ENCODE results near the gene NDUFS2.

NDUFS2 gene

DNA sequence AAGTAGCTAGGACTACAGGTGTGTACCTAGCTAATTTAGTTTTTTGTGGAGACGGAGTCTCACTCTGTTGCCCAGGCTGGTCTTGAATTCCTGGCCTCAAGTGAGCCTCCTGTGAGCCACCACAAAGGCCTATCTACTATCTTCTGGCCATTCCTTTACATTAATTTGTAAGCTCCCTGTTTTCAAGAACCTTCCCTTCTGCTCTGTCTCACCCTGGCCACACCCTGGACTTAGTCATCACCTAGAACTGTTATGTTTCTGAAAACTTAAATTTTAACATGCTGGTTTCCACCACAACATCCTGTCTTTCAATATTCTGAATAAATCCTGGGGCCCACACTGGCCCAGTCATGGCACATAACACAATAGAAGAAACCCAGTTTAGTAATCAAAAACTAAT lies 20.0 kb upstream of the NDUFS2 start:
- TF ChIP-seq, protein P1, sequence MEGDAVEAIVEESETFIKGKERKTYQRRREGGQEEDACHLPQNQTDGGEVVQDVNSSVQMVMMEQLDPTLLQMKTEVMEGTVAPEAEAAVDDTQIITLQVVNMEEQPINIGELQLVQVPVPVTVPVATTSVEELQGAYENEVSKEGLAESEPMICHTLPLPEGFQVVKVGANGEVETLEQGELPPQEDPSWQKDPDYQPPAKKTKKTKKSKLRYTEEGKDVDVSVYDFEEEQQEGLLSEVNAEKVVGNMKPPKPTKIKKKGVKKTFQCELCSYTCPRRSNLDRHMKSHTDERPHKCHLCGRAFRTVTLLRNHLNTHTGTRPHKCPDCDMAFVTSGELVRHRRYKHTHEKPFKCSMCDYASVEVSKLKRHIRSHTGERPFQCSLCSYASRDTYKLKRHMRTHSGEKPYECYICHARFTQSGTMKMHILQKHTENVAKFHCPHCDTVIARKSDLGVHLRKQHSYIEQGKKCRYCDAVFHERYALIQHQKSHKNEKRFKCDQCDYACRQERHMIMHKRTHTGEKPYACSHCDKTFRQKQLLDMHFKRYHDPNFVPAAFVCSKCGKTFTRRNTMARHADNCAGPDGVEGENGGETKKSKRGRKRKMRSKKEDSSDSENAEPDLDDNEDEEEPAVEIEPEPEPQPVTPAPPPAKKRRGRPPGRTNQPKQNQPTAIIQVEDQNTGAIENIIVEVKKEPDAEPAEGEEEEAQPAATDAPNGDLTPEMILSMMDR (IDR thresholded peaks at IDR 0.05; ENCODE audit: low read depth, low read length, poor library complexity, severe bottlenecking): no peak
- TF ChIP-seq EZH2phosphoT487 (IDR thresholded peaks at IDR 0.05; ENCODE audit: borderline replicate concordance, low read length): no peak
- Histone ChIP-seq H4K20me1 (ENCODE audit: control insufficient read depth, insufficient read depth, low read depth, low read length) (no peaks in the 10 kb centered on the region), H3F3A (ENCODE audit: control insufficient read depth, insufficient read depth) (peaks cover 16% of the 10 kb centered on the region), H3K36me3 (ENCODE audit: control insufficient read depth, low read length) (no peaks in the 10 kb centered on the region), H3K27me3 (ENCODE audit: control insufficient read depth, low read length) (no peaks in the 10 kb centered on the region), H3K9me3 (ENCODE audit: control insufficient read depth, insufficient read depth, low read length) (no peaks in the 10 kb centered on the region), H3K4me1 (ENCODE audit: control insufficient read depth, low read length) (peaks cover 56% of the 10 kb centered on the region), H3K4me2 (ENCODE audit: low read length) (no peak overlapping the region), H3K9me2 (replicated peaks; ENCODE audit: control insufficient read depth, low read length) (no peaks in the 10 kb centered on the region), H3K79me2 (ENCODE audit: control insufficient read depth, low read length) (peaks cover under 1% of the 10 kb centered on the region; the same call in 1 of the 2 replicates), H3K4me3 (ENCODE audit: low read length) (no peak overlapping the region), H3K27ac (ENCODE audit: low read depth, low read length) (no peak overlapping the region)

DNA sequence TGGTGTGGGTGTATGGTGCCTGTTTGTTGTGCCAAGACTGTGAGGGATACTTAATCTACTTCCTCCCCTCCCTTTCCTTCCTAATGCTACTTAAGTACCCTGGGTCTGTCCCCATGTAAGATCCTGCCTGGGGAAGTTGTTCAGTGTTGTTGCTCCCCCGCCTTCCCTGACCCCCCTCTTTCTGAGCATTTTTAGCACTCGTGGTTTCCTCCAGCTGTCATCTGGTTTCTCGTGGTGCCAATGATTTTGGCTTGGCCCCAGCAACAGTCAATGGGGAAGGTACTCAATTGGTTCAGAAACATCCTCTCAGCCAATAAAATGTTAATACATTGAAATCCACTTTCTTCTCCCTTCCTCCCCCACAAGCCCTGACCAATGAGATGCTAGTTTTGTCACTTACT lies 16.9 kb upstream of the NDUFS2 start:
- Histone ChIP-seq H3K36me3 (ENCODE audit: control insufficient read depth, low read length) (no peaks in the 10 kb centered on the region), H4K20me1 (ENCODE audit: control insufficient read depth, insufficient read depth, low read depth, low read length) (no peaks in the 10 kb centered on the region), H3K9me2 (replicated peaks; ENCODE audit: control insufficient read depth, low read length) (no peaks in the 10 kb centered on the region), H3K79me2 (ENCODE audit: control insufficient read depth, low read length) (no peaks in the 10 kb centered on the region), H3K27ac (ENCODE audit: low read depth, low read length) (peak overlapping the region; percentile 84), H3K9me3 (ENCODE audit: control insufficient read depth, insufficient read depth, low read length) (no peaks in the 10 kb centered on the region), H3F3A (ENCODE audit: control insufficient read depth, insufficient read depth) (peaks cover 15% of the 10 kb centered on the region), H3K4me1 (ENCODE audit: control insufficient read depth, low read length) (peaks cover 48% of the 10 kb centered on the region), H3K4me3 (ENCODE audit: low read length) (peak overlapping the region; percentile 57), H3K27me3 (ENCODE audit: control insufficient read depth, low read length) (no peaks in the 10 kb centered on the region), H3K4me2 (ENCODE audit: low read length) (peak overlapping the region; percentile 69)
- TF ChIP-seq, protein P1 (IDR thresholded peaks at IDR 0.05; ENCODE audit: low read depth, low read length, poor library complexity, severe bottlenecking): no peak
- no peak for TF ChIP-seq EZH2phosphoT487 (IDR thresholded peaks at IDR 0.05; ENCODE audit: borderline replicate concordance, low read length)

DNA sequence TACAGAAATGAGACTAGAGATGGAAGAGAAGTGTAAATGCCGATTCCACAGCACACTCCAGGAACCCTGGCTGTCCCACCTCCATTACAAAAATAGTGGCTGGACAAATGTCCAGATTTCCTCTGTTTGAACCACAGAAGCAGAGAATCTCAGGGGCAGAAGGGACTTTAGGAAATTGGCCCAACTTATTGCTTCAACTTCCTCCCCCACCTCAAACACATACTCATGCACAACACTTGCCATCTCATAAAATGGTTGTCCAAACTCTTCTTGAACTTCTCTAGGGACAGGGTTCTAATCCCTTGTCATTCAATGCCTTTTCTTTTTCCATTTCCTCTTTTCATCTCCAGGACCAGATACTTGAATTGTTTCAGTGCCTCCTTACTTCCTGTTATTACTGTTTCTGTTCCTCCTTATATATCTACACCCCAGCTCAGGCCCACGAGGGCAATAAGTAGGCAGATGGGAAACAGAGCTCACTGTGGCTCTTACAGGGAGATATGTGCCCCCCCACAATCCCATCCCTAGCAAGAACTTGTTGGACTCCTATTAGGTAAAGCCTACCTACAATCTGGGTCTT lies 16.3 kb upstream of the NDUFS2 start:
- peak overlapping the region; percentile 57 for H3K4me3 ChIP-seq (ENCODE audit: low read length)
- H3K9me2 ChIP-seq (replicated peaks; ENCODE audit: control insufficient read depth, low read length): no peaks in the 10 kb centered on the region
- H3K79me2 ChIP-seq (ENCODE audit: control insufficient read depth, low read length): no peaks in the 10 kb centered on the region
- peaks cover 48% of the 10 kb centered on the region for H3K4me1 ChIP-seq (ENCODE audit: control insufficient read depth, low read length)
- peak overlapping the region; percentile 84 for H3K27ac ChIP-seq (ENCODE audit: low read depth, low read length)
- H3K27me3 ChIP-seq (ENCODE audit: control insufficient read depth, low read length): no peaks in the 10 kb centered on the region
- no peaks in the 10 kb centered on the region for H3K9me3 ChIP-seq (ENCODE audit: control insufficient read depth, insufficient read depth, low read length)
- no peaks in the 10 kb centered on the region for H3K36me3 ChIP-seq (ENCODE audit: control insufficient read depth, low read length)
- H3F3A ChIP-seq (ENCODE audit: control insufficient read depth, insufficient read depth): peaks cover 15% of the 10 kb centered on the region
- no peaks in the 10 kb centered on the region for H4K20me1 ChIP-seq (ENCODE audit: control insufficient read depth, insufficient read depth, low read depth, low read length)
- TF ChIP-seq, protein P1 (IDR thresholded peaks at IDR 0.05; ENCODE audit: low read depth, low read length, poor library complexity, severe bottlenecking): no peak
- H3K4me2 ChIP-seq (ENCODE audit: low read length): peak overlapping the region; percentile 69

All from DOHH2 (cell line).